Retinal pigment epithelial cell (primary cell): ENCODE results near the gene ZNF467.

Experiments used
- DNase-seq: peaks from one replicate; pipeline ENCODE4 v3.0.0-alpha.2; 2010; ENCODE audit warnings: low read depth
- H3K4me3 ChIP-seq: 2 replicates; pipeline ENCODE4 v1.5.1; 2011; ENCODE audit warnings: mild to moderate bottlenecking, low read length, control low read depth, moderate library complexity
- CTCF ChIP-seq: conservative IDR thresholded peaks from 2 replicates; pipeline ENCODE4 v1.5.1; 2011; ENCODE audit warnings: low read depth, low read length, control low read depth, inconsistent platforms

ZNF467 gene

GRCh38 chr7:149765399-149766121 lies 7.8 kb downstream of the ZNF467 start:
- no peak for DNase-seq
- no peak for TF ChIP-seq CTCF
- H3K4me3 ChIP-seq = no peak overlapping the region

DNA sequence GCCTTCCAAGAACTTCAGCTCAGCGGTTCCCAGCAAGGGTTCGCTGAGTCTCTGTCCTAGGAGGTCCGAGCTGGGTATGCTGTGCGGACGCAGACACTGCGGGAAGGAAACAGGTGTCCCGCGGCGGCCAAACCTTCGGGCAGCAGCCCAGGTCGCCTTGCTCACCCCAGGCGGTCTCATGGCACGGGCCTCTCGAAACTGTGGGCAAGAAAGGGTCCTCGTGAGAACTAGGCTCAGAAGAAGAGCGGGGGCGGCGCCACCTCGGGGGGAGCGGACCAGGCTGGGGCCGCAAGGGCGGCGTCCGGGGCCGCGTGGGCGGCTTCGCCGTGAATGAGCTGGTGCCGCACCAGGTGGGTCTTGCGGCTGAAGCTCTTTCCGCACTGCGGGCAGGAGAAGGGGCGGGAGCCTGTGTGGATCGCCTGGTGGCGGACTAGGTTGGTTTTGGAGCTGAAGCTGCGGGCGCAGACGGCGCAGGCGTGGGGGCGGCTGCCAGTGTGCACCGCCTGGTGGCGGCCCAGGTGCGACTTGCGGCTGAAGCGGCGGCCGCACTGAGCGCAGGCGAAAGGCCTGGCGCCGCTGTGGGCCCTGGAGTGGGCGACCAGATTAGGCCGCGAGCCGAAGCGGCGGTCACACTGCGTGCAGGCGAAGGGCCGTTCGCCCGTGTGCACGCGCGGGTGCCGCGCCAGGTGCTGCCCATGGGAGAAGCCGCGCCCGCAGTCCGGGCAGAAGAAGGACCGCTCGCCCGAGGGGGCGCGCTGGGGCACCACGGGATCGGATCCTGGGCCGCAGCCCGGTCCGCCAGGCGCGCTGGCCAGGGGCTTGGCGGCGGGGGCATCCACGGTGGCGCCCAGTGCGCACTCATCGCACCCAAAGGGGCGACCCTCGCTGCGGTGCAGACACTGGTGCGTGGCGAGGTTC lies 8.6 kb downstream of the ZNF467 start:
- no peak for TF ChIP-seq CTCF
- no peak for DNase-seq
- H3K4me3 ChIP-seq = no peak overlapping the region

DNA sequence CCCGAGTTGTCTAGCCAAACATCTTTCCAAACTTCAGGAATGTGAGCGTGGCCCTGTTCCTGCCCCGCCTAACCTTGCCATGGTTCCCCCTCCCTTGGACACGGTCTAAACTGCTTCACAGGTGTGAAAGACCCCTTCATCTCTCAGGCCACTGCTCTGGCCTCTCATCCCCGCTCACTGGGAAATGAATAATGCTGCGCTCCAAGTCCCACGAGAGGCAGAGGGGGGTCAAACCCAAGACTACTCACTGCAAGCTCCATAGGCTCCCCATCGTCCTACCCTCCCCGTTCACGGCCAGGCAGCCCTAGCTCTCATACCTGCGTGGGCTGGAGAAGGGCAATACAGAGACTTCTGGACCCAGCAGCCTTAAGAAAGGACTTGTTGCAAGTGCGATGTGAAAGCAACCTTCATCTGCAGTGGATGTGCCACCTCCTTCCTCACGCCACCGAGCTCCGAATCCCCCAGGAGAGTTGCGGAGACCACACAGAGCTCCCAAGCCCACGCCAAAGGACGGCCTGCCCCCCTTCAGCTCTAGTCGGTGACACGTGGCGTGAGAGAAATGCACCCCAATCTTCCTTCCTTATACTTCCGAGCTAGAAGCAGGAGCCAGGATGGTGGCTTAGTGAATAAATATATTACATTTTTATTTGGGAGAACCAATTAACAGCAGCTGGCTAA lies 9.7 kb downstream of the ZNF467 start:
- no peak for TF ChIP-seq CTCF
- H3K4me3 ChIP-seq = no peak overlapping the region
- no peak for DNase-seq

DNA sequence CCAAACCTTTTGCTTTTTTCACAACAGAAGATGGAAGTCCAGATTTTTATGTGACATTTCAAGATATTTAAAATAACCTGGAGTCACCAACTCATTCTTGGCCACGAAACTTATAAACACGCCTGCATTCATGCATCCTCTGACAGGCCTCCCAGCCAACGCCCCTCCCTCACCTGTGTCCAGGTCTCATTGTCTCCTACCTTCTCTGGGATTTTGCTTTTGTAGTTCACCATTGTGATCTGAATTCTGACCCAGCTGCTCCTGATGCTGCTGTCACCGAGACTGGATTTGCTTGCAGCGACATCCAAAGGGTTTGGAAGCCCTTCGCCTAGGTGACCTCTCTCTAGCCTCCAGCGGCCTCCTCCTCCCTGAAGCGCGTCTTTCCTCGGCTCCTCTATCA lies 10.8 kb downstream of the ZNF467 start:
- no peak for DNase-seq
- no peak overlapping the region for H3K4me3 ChIP-seq
- no peak for TF ChIP-seq CTCF

DNA sequence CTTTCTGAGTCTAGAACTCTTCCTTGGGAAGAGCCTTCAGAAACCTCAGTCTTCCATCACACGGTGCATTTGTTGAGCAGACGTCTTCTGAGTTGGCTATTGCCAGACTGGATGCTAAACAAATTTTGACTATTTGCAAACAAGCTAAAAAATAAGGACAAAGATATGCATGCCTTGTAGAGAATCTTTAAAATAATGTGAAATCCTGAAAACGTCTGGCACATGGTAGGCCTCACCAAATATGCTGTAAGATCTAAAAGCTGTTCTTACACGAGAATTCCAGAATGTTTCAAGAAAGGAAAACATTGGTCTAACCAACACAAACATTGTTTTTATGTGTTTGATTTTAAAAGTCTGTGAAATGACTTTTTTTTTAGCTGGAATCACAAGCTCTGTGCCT lies 11.3 kb downstream of the ZNF467 start:
- no peak overlapping the region for H3K4me3 ChIP-seq
- no peak for TF ChIP-seq CTCF
- no peak for DNase-seq

- no peak overlapping the region for H3K4me3 ChIP-seq
- TF ChIP-seq CTCF = no peak
- DNase-seq = no peak
These were observed 12.1 kb downstream of the ZNF467 start for GRCh38 chr7:149761307-149761706.
